22Rv1 (cell line): ENCODE data around the gene HCN2.

Experiments
- CTCF ChIP-seq: fragments of 450-650 bp; IDR thresholded peaks from 2 replicates; pipeline ENCODE4 v1.5.1; 2017; ENCODE audit warnings: mild to moderate bottlenecking
- ZFX ChIP-seq: fragments of 450-650 bp; IDR thresholded peaks from 2 replicates; pipeline ENCODE4 v1.6.1; 2017; ENCODE audit warnings: antibody characterized with exemption, borderline replicate concordance

GRCh38 chr19:594265-594870 is 4.7 kb downstream of the HCN2 start:
- TF ChIP-seq CTCF: no peak
- no peak for TF ChIP-seq ZFX
